NCI-H748 (cell line): ENCODE results near the gene KLF13.

Experiments used
- DNase-seq: peaks from one replicate; lab custom pipeline; 2025; ENCODE audit not compliant: unreplicated experiment; lab: John Stamatoyannopoulos, UW

KLF13 gene

DNA sequence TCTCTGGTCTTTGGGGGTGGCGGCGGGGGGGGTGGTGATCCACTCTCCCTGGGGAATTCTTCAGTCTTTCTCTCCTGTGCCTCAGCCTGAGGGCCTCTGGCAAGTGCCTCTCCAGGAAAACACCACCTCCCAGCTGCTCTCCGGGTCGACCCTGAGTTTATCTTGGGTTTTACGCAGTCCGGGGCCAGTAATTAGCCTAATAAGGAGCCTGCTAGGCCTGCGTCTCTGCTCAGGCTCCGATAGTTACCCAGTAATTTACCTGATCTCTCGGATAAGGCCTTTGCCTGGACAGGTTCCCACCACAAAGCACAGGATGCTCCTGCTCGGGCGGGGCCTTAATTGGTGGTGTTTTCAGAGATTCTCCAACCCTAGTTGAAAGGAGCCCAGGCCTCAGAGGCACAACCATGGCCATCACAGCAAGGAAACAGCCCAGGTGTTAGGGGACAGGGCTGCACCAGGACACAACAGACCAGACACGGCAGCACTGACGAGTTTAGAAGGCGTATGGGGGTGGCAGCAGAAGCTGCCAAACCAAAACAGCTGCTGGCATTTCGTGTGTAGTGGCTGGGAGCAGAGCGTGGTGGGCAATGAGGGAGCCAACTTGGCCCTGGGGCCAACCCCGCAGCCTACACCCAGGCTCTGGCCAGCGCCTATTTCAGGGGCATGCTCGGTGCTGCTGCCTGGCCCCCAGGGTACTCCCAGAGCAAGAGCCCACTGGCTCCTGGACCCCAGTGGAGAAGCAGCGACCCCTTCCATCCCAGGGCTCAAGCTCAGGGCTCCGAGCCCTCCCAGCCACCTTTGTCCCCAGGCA, 71.4 kb downstream of the KLF13 start:
- DNase-seq, result peak; percentile 80

DNA sequence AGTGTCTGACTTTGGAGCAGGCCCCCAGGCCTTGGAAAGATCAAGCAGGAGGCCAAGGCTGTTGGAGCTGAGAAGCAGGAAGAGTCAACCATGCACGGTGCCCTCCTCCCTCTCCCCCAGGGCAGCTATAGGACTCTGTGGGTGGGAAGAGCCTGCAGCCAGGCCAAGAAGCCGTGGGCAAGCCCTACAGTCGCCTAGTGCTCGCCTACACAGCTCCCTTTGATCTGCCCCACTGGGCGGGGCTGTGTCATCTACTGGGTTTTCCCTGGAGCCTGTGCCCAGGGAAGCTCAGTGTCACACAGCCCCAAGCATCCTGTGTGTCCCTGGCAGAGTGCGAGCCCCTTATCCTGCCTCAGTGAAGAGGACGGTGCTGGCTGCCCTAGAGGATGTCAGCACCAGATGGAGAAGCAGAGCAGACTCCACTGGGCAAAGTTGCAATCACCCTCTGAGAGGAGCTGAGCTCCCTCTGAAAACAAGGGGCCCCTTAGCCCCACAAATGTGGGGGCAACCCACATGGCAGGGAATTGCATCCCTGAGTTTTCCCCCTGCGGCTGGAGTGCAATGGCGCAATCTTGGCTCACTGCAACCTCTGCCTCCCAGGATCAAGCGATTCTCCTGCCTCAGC, 72.2 kb downstream of the KLF13 start:
- no peak for DNase-seq

DNA sequence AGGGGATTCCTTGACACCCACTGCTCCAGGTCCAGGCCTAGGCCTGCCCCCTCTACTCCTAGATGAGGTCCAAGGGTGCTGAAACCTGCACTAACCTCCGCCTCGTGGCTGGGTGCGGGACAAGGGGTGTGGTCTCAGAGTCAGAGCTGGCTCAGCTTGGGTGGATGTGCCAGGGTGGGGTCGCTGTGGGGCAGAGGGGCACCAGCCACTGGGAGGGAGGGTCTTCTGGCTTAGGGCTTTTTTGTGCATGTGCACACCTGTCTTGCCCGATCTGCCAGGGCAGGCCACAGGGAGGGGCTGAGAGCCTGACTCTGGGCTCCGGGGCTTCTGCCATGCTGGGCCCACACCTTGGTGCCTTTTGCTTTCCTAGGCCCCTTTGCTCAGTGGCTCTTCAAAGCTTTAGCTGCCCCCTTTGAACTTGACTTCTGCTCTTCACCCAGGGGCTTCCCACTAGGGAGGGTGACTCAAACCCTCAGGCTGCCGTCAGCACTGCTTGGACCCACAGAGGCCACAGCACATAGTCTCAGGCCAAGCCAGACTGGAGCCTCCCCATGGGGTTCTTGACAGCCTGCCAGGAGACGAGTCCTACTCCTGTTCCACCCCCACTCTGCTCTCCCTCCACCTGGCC, 73.0 kb downstream of the KLF13 start:
- DNase-seq, result no peak

DNA sequence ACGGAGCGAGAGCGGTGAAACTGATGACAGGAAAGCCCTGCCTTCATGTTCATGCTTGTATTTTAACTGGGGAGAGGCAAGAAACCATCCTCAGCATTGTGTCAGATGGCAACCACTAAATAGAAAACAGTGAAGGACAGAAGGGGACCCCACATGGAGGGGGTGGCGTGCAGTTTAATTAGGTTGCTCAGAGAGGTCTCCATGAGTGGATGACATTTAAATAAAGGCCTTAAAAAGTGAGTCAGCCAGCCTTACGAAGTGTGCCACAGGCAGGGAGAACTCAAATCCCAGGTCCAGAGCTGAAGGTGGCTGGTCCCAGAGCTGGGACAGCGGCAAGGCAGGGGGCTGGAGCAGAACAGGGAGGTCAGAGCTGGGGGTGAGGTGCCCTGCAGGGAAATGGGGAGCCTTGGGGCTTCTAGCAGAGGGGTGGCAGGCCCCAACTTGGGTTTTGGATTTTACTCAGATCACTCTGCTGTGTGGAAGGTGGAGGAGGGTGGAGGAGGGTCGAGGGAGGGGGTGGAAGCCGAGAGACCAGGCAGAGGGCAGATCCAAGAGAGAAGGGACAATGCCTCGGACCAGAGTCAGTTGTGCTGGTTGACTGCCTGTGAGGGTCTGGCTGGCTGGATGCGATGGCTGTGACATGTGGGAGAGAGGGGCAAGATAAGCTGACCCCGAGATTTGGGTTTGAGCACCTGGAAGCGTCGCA, 73.7 kb downstream of the KLF13 start:
- DNase-seq, result no peak

DNA sequence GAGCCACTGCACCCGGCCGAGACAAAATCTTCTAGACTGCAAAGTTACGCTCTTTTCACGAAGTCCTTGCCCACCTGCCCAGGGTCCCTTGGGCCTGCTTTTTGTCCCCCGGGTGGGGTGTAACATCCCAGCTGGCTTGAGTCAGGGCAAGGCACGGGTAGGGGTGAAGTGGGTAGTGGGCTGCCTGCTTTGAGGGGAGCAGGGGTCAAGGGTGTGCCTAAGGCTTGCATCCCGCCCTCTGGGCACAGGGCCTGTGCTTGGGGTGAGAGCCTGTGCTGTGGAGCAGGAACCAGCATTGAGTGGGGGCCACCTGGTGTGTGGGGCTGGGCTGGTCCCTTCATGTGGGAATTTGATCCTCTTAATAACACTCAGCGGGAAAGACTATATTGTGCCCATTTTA, 74.6 kb downstream of the KLF13 start:
- no peak for DNase-seq

DNA sequence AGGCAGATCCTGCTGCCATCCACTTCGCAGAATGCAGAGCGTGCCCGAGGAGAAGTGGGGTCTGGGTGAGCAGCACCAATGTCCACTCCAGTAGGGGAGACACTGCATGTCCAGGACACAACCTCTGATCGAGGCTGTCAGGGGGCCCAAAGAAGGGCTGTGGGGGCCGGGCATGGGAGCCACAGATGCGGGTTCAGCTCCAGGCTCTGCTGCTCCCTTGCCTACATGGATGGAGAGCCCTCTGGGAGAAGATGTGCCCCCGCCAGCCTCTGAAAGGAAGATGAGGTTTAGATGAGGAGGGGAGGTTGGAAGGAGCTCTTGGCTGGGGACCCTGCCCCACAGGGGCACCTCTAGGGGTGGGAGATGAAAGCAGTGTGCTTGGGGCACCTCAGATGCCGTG, 75.4 kb downstream of the KLF13 start:
- DNase-seq, result no peak

DNA sequence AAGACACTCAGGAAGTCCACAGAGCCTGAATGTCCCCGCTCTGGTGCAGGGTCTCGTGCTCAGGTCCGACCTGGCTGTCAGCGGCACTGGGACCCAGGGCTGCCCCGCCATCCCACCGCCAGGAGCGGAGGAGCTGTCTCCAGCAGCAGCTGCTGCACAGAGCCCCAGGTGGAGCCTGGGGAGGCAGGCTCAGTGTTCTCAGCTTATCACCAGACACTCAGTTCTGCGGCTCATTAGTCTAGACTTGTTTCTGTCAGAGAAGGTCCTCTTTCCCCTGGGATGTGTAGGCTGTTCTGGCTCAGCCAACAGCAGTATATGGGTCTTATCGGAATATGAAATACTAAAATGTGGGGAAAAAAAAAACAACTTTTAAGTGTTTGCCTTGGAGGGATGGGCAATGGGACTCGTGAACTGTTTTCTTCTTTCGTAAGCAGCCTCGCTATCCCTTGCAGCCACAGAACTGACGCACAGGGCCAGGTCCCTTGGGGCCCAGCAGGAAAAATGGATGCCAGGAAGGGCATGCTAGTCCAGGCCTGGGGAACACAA, 75.9 kb downstream of the KLF13 start:
- no peak for DNase-seq

DNA sequence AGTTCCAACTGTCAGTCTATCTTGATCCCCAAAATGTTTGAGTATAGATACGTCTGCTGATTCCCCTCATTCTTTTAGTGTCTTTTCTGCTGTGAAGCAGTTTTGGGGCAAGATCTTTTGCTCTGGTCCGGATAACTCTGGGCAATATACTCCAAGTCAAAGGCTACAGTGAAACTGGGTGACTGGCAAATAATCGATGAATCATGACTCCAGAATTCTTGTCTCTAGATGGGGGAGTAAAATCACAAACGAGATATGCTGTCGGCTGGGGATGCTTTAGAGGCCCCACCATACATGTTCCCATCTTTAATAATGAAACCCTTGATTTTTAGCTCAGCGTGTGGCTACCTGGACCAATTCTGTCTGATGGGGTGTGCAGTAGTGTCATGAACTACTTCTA, 76.5 kb downstream of the KLF13 start:
- no peak for DNase-seq

DNA sequence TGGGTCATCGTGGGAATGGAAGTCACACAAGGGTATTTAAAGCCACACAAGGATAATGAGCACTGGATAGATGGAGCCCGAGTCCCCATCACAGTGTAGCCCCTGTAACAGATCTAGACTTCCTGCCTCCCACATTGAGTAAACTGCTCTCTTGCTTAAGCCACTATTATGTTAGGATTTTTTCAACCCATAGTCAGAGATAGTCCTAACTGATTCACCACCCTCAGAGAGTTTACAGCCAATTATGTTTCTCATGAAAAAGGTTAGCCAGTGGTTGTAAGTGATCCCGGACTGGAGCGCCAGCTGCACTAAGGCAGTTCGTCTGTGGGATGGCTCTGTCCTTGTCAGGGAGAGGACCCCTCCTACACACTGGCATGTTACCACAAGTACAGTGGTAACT, 77.0 kb downstream of the KLF13 start:
- no peak for DNase-seq

DNA sequence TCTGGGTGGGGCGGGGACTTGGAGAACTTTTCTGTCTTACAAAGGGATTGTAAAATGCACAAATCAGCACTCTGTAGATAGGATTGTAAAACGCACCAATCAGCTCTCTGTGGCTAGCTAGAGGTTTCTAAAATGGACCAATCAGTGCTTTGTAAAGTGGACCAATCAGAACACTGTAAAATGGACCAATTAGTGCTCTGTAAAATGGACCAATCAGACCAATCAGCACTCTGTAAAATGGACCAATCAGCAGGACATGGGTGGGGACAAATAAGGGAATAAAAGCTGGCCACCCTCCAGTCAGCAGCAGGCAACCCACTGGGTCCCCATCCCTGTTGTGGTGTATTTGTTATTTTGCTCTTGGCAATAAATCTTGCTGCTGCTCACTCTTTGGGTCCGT, 77.7 kb downstream of the KLF13 start:
- DNase-seq, result no peak

DNA sequence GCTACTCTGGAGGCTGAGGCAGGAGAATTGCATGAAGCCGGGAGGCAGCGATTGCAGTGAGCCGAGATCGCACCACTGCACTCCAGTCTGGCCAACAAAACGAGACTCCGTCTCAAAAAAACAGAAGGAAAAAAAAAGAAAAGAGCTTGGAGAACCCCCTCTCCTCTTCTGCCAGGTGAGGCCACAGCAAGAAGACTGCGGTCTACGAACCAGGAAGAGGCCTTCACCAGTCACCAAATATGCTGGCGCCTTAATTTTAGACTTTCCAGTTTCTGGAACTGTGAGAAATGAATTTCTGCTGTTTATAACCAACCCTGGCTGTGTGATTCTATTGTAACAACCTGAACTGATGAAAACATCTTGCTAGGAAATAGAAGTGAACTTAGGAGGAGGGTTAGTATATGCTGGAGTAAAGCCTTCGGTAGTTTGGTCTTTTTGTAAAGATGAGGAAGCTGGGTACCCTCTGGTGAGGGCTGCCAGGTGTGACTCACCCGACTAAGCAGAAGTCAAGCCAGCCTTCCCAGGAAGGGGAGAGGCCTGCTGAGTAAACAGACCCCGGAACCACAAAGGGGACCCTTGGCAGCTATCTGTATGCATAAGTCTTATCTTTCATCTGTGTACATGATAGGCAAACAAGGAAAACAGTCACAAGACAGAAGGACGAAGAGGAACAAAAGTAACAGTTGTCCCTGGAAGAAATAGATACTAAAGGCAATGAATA, 78.7 kb downstream of the KLF13 start:
- DNase-seq, result no peak

DNA sequence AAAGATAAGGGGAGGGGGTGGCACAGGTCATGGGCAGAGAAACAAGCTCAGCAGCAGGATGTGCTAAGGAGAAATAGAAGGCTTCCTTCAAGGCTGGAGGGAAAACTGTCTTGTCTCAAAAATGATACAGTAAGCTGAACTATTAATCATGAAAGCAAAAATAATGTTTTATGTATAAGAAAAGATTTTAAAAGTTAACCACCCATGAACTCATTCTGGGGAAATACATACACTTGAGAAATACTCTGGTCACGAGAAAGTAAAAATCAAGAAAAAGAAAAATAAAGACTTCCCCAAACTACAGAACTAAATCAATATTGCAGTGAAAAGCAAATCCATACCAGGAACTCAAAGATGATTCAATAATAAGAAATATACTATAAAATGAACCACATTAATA, 80.7 kb downstream of the KLF13 start:
- no peak for DNase-seq

DNA sequence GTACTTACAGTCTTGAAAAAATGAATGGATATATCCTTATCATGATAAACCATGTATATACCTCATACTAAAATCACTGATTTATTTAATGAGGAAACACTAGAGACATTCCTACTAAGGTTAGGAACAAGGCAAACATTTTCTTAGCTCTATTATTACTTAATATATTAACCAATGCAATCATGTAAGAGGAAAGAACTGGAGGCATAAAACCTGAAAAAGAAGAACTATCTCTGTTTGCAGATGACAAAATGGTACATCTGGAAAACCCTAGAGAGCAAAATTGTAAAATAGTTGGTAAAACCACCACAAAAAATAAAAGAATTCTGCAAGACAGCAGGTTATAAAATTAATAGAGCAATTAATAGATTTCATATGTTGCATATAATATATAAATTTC, 81.2 kb downstream of the KLF13 start:
- no peak for DNase-seq

DNA sequence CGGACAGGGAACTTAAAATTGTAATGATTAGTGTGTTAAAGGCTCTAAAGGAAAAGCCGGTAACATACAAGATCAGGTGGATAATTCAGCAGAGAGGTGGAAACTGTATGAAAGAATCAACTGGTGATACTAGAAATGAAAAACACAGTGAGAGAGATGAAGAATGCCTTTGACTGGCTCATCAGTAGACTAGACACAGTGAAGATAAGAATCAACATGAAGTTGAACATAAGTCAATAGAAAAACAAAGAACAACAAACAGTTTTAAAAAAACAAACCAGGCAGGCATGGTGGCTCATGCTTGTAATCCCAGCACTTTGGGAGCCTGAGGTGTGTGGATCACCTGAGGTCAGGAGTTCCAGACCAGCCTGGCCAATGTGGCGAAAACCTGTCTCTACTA, 82.1 kb downstream of the KLF13 start:
- no peak for DNase-seq

DNA sequence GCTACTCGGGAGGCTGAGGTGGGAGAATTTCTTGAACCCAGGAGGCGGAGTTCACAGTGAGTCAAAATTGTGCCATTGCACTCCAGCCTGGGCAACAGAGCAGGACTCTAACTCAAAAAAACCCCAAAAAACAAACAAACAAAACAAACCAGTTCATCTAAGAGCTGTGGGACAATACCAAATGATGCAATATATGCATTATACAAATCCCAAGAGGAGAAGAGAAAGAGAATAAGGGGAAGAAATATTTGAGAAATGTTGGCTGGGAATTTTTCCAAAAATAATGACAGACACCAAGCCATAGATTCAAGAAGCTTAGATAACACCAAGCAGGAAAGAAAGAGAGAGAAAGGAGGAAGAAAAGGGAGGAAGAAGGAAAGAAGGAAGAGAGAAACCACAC, 82.5 kb downstream of the KLF13 start:
- no peak for DNase-seq

DNA sequence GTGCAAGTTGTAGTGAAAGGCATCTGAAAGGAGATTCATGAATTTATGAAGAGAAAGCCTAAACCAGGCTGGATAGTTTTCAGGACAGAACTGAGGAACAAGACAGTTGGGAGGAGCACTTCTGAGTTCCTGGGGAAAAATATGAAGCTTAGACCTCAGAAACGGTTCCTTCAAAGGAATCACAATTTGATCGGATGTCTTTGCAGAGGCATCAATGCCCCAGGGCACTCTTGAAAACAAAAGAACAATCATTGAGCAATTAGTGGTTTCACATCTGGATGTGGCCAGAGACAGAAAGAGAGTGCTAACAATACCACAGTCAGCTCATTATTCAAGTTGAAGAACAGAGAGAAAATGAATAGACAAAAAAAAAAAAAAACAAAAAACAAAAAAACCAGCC, 86.2 kb downstream of the KLF13 start:
- DNase-seq, result no peak

DNA sequence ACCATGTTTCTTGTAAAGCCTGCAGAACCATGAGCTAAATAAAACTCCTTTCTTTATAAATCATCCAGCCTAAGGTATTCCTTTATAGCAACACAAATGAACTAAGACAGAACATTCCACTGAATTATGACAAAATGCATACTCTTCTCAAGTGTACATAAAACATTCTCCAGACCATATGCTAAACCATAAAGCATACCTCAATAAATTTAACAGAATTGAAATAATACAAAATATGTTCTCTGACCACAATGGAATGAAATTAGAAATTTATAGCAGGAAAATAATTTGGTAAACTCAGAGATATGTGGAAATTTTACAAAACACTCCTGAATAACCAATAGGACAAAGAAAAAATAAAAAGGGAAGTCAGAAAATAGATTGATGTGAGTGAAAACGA, 88.6 kb downstream of the KLF13 start:
- no peak for DNase-seq

DNA sequence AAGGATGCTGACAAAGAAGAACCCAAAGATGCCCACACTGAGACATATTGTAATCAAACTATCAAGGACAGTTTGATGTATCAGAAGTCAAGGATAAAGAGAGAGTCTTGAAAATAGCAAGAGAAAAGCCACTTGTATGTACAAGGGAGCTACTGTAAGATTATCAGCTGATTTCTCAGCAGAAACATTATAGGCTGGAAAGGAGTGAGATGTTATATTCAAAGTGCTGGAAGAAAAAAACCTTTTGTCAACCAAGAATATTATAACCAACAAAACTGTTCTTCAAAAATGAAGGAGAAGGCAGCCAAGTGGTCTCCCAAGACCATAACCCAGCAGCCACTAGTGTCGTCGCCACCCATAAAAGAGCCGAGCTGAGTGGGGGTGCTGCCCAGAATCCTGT, 93.2 kb downstream of the KLF13 start:
- no peak for DNase-seq

DNA sequence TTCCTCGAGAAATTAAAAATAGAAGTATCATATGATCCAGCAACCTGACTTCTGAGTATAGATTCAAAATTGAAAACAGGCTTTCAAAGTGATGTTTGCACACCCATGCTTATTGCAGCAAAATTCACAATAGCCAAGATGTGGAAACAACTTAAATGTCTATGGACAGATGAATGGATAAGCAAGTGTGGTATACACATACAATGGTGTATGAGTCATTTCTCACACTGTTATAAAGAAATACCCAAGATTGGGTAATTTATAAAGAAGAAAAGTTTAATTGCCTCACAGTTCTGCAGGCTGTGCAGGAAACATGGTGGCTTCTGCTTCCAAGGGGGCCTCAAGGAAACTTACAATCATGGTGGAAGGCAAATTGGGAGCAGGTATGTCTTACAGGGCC, 100.8 kb downstream of the KLF13 start:
- no peak for DNase-seq
